Measurements from ENCODE around the gene NECAB3. TPM values are rescaled to one million over a fixed set of nuclear protein-coding genes. Genes with fewer than 3 reads are reported as not detected.

Gene NECAB3
- total and polyA plus RNA-seq, 2 of the 13 experiments (the other 11 are each of a cell fraction or from before 2014, with no cell fraction given) = 61.5 to 65.5 TPM

DNA sequence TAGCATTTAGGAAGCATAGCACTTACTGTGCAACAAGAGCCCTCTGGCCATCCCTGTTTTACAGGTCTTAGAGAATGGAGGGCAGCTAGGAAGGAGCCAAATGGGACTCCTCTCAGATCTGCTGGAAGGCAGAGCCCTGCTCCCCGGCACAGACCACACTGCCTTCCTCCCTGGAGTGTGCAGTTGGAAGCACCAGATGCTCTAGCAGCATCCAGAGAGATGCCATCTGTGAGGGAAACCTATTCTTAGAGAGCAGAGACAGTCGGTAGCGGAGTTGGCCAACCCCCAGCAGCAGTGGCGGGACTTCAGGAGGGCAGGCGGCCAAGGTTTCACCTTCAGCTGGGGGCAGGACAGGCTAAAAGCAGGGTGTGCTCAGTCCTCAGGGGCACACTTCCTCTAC is 28.6 kb upstream of the NECAB3 start (continued):
- TF ChIP-seq, protein P1, sequence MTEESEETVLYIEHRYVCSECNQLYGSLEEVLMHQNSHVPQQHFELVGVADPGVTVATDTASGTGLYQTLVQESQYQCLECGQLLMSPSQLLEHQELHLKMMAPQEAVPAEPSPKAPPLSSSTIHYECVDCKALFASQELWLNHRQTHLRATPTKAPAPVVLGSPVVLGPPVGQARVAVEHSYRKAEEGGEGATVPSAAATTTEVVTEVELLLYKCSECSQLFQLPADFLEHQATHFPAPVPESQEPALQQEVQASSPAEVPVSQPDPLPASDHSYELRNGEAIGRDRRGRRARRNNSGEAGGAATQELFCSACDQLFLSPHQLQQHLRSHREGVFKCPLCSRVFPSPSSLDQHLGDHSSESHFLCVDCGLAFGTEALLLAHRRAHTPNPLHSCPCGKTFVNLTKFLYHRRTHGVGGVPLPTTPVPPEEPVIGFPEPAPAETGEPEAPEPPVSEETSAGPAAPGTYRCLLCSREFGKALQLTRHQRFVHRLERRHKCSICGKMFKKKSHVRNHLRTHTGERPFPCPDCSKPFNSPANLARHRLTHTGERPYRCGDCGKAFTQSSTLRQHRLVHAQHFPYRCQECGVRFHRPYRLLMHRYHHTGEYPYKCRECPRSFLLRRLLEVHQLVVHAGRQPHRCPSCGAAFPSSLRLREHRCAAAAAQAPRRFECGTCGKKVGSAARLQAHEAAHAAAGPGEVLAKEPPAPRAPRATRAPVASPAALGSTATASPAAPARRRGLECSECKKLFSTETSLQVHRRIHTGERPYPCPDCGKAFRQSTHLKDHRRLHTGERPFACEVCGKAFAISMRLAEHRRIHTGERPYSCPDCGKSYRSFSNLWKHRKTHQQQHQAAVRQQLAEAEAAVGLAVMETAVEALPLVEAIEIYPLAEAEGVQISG (CRISPR knock-in tag; IDR thresholded peaks at IDR 0.05) = no peak
- TF ChIP-seq, protein P2, sequence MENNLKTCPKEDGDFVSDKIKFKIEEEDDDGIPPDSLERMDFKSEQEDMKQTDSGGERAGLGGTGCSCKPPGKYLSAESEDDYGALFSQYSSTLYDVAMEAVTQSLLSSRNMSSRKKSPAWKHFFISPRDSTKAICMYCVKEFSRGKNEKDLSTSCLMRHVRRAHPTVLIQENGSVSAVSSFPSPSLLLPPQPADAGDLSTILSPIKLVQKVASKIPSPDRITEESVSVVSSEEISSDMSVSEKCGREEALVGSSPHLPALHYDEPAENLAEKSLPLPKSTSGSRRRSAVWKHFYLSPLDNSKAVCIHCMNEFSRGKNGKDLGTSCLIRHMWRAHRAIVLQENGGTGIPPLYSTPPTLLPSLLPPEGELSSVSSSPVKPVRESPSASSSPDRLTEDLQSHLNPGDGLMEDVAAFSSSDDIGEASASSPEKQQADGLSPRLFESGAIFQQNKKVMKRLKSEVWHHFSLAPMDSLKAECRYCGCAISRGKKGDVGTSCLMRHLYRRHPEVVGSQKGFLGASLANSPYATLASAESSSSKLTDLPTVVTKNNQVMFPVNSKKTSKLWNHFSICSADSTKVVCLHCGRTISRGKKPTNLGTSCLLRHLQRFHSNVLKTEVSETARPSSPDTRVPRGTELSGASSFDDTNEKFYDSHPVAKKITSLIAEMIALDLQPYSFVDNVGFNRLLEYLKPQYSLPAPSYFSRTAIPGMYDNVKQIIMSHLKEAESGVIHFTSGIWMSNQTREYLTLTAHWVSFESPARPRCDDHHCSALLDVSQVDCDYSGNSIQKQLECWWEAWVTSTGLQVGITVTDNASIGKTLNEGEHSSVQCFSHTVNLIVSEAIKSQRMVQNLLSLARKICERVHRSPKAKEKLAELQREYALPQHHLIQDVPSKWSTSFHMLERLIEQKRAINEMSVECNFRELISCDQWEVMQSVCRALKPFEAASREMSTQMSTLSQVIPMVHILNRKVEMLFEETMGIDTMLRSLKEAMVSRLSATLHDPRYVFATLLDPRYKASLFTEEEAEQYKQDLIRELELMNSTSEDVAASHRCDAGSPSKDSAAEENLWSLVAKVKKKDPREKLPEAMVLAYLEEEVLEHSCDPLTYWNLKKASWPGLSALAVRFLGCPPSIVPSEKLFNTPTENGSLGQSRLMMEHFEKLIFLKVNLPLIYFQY (CRISPR knock-in tag; IDR thresholded peaks at IDR 0.05; ENCODE audit: borderline replicate concordance) = no peak
- TF ChIP-seq NR3C1 (CRISPR knock-in tag; IDR thresholded peaks at IDR 0.05) (no peak), ZBTB7B (CRISPR knock-in tag; IDR thresholded peaks at IDR 0.05) (no peak), TBX2 (CRISPR knock-in tag; IDR thresholded peaks at IDR 0.05; ENCODE audit: borderline replicate concordance) (peak; percentile 46; the same call in 1 of the 2 replicates), ZNF788 (CRISPR knock-in tag; IDR thresholded peaks at IDR 0.05; ENCODE audit: borderline replicate concordance) (0 out of 2 replicates have a peak, but pooled peaks have one; percentile 32), FIP1L1 (IDR thresholded peaks at IDR 0.05; ENCODE audit: borderline replicate concordance, insufficient read depth, low read depth, low read length) (no peak), ZNF775 (CRISPR knock-in tag; IDR thresholded peaks at IDR 0.05; ENCODE audit: borderline replicate concordance) (no peak)
- TF ChIP-seq, protein P3, sequence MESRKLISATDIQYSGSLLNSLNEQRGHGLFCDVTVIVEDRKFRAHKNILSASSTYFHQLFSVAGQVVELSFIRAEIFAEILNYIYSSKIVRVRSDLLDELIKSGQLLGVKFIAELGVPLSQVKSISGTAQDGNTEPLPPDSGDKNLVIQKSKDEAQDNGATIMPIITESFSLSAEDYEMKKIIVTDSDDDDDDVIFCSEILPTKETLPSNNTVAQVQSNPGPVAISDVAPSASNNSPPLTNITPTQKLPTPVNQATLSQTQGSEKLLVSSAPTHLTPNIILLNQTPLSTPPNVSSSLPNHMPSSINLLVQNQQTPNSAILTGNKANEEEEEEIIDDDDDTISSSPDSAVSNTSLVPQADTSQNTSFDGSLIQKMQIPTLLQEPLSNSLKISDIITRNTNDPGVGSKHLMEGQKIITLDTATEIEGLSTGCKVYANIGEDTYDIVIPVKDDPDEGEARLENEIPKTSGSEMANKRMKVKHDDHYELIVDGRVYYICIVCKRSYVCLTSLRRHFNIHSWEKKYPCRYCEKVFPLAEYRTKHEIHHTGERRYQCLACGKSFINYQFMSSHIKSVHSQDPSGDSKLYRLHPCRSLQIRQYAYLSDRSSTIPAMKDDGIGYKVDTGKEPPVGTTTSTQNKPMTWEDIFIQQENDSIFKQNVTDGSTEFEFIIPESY (CRISPR knock-in tag; IDR thresholded peaks at IDR 0.05) = peak; percentile 92
- TF ChIP-seq, protein P4, sequence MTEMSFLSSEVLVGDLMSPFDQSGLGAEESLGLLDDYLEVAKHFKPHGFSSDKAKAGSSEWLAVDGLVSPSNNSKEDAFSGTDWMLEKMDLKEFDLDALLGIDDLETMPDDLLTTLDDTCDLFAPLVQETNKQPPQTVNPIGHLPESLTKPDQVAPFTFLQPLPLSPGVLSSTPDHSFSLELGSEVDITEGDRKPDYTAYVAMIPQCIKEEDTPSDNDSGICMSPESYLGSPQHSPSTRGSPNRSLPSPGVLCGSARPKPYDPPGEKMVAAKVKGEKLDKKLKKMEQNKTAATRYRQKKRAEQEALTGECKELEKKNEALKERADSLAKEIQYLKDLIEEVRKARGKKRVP (CRISPR knock-in tag; IDR thresholded peaks at IDR 0.05) = no peak
- TF ChIP-seq, protein P5, sequence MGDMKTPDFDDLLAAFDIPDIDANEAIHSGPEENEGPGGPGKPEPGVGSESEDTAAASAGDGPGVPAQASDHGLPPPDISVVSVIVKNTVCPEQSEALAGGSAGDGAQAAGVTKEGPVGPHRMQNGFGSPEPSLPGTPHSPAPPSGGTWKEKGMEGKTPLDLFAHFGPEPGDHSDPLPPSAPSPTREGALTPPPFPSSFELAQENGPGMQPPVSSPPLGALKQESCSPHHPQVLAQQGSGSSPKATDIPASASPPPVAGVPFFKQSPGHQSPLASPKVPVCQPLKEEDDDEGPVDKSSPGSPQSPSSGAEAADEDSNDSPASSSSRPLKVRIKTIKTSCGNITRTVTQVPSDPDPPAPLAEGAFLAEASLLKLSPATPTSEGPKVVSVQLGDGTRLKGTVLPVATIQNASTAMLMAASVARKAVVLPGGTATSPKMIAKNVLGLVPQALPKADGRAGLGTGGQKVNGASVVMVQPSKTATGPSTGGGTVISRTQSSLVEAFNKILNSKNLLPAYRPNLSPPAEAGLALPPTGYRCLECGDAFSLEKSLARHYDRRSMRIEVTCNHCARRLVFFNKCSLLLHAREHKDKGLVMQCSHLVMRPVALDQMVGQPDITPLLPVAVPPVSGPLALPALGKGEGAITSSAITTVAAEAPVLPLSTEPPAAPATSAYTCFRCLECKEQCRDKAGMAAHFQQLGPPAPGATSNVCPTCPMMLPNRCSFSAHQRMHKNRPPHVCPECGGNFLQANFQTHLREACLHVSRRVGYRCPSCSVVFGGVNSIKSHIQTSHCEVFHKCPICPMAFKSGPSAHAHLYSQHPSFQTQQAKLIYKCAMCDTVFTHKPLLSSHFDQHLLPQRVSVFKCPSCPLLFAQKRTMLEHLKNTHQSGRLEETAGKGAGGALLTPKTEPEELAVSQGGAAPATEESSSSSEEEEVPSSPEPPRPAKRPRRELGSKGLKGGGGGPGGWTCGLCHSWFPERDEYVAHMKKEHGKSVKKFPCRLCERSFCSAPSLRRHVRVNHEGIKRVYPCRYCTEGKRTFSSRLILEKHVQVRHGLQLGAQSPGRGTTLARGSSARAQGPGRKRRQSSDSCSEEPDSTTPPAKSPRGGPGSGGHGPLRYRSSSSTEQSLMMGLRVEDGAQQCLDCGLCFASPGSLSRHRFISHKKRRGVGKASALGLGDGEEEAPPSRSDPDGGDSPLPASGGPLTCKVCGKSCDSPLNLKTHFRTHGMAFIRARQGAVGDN (CRISPR knock-in tag; IDR thresholded peaks at IDR 0.05) = peak; percentile 49; the same call in 1 of the 2 replicates
- TF ChIP-seq, protein P6, sequence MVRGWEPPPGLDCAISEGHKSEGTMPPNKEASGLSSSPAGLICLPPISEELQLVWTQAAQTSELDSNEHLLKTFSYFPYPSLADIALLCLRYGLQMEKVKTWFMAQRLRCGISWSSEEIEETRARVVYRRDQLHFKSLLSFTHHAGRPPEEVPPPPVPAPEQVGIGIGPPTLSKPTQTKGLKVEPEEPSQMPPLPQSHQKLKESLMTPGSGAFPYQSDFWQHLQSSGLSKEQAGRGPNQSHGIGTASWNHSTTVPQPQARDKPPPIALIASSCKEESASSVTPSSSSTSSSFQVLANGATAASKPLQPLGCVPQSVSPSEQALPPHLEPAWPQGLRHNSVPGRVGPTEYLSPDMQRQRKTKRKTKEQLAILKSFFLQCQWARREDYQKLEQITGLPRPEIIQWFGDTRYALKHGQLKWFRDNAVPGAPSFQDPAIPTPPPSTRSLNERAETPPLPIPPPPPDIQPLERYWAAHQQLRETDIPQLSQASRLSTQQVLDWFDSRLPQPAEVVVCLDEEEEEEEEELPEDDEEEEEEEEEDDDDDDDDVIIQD (CRISPR knock-in tag; IDR thresholded peaks at IDR 0.05; ENCODE audit: low read depth) = no peak
